ENCODE data around the gene THRA. TPM values are rescaled to one million over a fixed set of nuclear protein-coding genes. Genes with fewer than 3 reads are reported as not detected.
A peak's percentile ranks its signal among the peaks of the same experiment; 100 is the strongest.

The THRA gene
- polyA plus RNA-seq, 1 of the 3 experiments (the other 2 are of a cell fraction) = 23.1 TPM

GRCh38 chr17:40038882-40039513 lies 23.8 kb upstream of the THRA start (continued):
- TF ChIP-seq USF2 (IDR thresholded peaks at IDR 0.05; ENCODE audit: borderline replicate concordance, low read depth, low read length) (no peak), FOXJ3 (CRISPR knock-in tag; IDR thresholded peaks at IDR 0.05) (no peak), RCOR1 (IDR thresholded peaks at IDR 0.05; ENCODE audit: low read length) (no peak), MEF2A (IDR thresholded peaks at IDR 0.05; ENCODE audit: borderline replicate concordance, low read depth) (no peak), ELF1 (IDR thresholded peaks at IDR 0.05) (no peak), JUND (IDR thresholded peaks at IDR 0.05) (no peak), USF1 (IDR thresholded peaks at IDR 0.05; ENCODE audit: borderline replicate concordance, low read depth) (no peak), CTCF (IDR thresholded peaks at IDR 0.05) (peak; percentile 83), FOXM1 (IDR thresholded peaks at IDR 0.05; ENCODE audit: low read depth) (no peak), TCF12 (IDR thresholded peaks at IDR 0.05) (no peak)

- H4K20me1 ChIP-seq (ENCODE audit: insufficient read depth) = no peaks in the 10 kb centered on the region
- no peaks in the 10 kb centered on the region for H3K9me2 ChIP-seq
- no peak overlapping the region for H2AFZ ChIP-seq (ENCODE audit: low read depth)
- ChIA-PET CTCF (interaction anchor here (0.7 to 3.4 kb wide), 4 partner anchors 14 to 72 kb away, joined by 3 to 14 read pairs (median 8); no protein-coding TSS in a partner anchor), POLR2A (no interaction called here)
- H3K4me2 ChIP-seq = no peak overlapping the region
- no peaks in the 10 kb centered on the region for H3K79me2 ChIP-seq (ENCODE audit: insufficient read depth)
- no peak overlapping the region for H3K4me3 ChIP-seq (ENCODE audit: low read depth in 2 of 2, low read length in 1 of 2)
- H3K4me1 ChIP-seq (ENCODE audit: control insufficient read depth in 1 of 2, insufficient read depth in 2 of 2, low read depth in 1 of 2, low read length in 1 of 2) = peaks cover 0 to 6% of the 10 kb centered on the region in 2 experiments; a peak in 1 of 4 replicates
- no peak overlapping the region for H3K27ac ChIP-seq (ENCODE audit: low read depth in 2 of 2, low read length in 1 of 2)
- H3K9me3 ChIP-seq = no peaks in the 10 kb centered on the region
- no peaks in the 10 kb centered on the region for H3K27me3 ChIP-seq (ENCODE audit: insufficient read depth)
- H3K9ac ChIP-seq = no peak overlapping the region
- H3K36me3 ChIP-seq (replicated peaks in 1 of 2; ENCODE audit: control insufficient read depth in 1 of 2, insufficient read depth in 2 of 2, low read length in 1 of 2) = peaks cover 0 to 3% of the 10 kb centered on the region in 2 experiments
- H3F3A ChIP-seq (replicated peaks; ENCODE audit: insufficient read depth) = peaks cover 10% of the 10 kb centered on the region
- WGBS (ENCODE audit: low lambda C conversion rate) = 94% methylated on average over 2 of the region's 2 CpGs
- no peak for TF ChIP-seq MEF2A (IDR thresholded peaks at IDR 0.05; ENCODE audit: borderline replicate concordance, low read depth)
- no peak for TF ChIP-seq NFIC (IDR thresholded peaks at IDR 0.05; ENCODE audit: borderline replicate concordance)
- TF ChIP-seq CHD2 (IDR thresholded peaks at IDR 0.05; ENCODE audit: low read length, partially characterized antibody) = no peak
- TF ChIP-seq YY1 (IDR thresholded peaks at IDR 0.05; ENCODE audit: low read depth) = no peak
- TF ChIP-seq RXRA (IDR thresholded peaks at IDR 0.05; ENCODE audit: borderline replicate concordance, low read depth) = no peak
- no peak for DNase-seq
These were observed 21.6 kb upstream of the THRA start for GRCh38 chr17:40041196-40041595.

Data from SK-N-SH (cell line).